Measurements from ENCODE around the gene NCK2.

DNA sequence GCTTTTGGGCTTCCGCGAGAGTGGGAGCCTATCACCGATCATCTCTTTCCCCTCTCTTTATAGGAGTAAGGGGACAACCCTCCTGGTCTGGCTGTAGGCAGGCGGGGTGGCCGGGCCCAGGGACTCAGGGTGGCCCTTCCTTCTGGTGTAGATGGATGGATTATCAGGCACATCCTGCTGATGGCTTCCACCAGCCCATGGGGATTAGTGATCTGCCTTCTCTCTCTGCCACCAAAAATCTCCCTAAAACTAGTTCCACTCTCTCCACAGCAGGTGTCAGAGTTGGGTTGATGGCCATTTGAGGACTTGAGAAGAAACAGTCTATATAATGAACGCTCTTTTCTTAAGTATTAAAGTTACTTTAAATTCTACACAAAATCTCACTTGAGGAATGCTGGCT lies 37.4 kb downstream of the NCK2 start:
- TF ChIP-seq, protein P1, sequence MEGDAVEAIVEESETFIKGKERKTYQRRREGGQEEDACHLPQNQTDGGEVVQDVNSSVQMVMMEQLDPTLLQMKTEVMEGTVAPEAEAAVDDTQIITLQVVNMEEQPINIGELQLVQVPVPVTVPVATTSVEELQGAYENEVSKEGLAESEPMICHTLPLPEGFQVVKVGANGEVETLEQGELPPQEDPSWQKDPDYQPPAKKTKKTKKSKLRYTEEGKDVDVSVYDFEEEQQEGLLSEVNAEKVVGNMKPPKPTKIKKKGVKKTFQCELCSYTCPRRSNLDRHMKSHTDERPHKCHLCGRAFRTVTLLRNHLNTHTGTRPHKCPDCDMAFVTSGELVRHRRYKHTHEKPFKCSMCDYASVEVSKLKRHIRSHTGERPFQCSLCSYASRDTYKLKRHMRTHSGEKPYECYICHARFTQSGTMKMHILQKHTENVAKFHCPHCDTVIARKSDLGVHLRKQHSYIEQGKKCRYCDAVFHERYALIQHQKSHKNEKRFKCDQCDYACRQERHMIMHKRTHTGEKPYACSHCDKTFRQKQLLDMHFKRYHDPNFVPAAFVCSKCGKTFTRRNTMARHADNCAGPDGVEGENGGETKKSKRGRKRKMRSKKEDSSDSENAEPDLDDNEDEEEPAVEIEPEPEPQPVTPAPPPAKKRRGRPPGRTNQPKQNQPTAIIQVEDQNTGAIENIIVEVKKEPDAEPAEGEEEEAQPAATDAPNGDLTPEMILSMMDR (IDR thresholded peaks at IDR 0.05), result peak in 1 of 6 experiments; percentile 12
- TF ChIP-seq POLR2A (IDR thresholded peaks at IDR 0.05), result no peak

Measured in esophagus squamous epithelium (tissue), 4 donors.